IMR-90 (cell line): ENCODE measurements around the gene MYBPHL. TPM values are rescaled to one million over a fixed set of nuclear protein-coding genes. Genes with fewer than 3 reads are reported as not detected.

Experiments
- ATAC-seq: fragments of 200-7000 bp; cut with Tn5 transposase; 2 replicates; pipeline ENCODE4 v1.9.1; 2020; ENCODE audit warnings: low read depth, mild to moderate bottlenecking, moderate library complexity
- Bru-seq: library from RNA; stranded (reverse); fragments of 400-500 nt; gene quantifications from one replicate; lab custom pipeline; 2021; lab: Mats Ljungman, UMichigan
- BruChase-seq, 2 experiments: library from RNA; stranded (reverse); fragments of 400-500 nt; gene quantifications; one replicate each; lab custom pipeline; 2021; lab: Mats Ljungman, UMichigan
- BruUV-seq: library from RNA; stranded (reverse); fragments of 400-500 nt; replicated peaks from 2 replicates; lab custom pipeline; 2021; lab: Mats Ljungman, UMichigan
- CTCF ChIA-PET: fragments of 300-600 bp; formaldehyde crosslinking; extraction: SDS; loops from one replicate; lab custom pipeline; 2021; ENCODE audit warnings: antibody characterized with exemption; lab: Yijun Ruan, JAX
- POLR2A ChIA-PET: fragments of 300-600 bp; sonication (Branson Sonifier 250); formaldehyde crosslinking; loops from one replicate; lab custom pipeline; 2022; ENCODE audit warnings: antibody characterized with exemption; ENCODE audit not compliant: unreplicated experiment; lab: Charles Lee
- DNase-seq: peaks from one replicate; pipeline ENCODE4 v3.0.0; 2013
- H2AFZ ChIP-seq: replicated peaks from 2 replicates; pipeline ENCODE3; 2013; ENCODE audit warnings: low read length, mild to moderate bottlenecking; ENCODE audit not compliant: poor library complexity
- H2AK5ac ChIP-seq: 2 replicates; pipeline ENCODE4 v1.6.1; 2013; ENCODE audit warnings: low read depth, low read length, inconsistent platforms
- H2AK9ac ChIP-seq: replicated peaks from 2 replicates; pipeline ENCODE3; 2013; ENCODE audit warnings: mild to moderate bottlenecking, low read depth, low read length, moderate library complexity; ENCODE audit not compliant: poor library complexity
- H2BK120ac ChIP-seq: 2 replicates; pipeline ENCODE4 v1.6.1; 2013; ENCODE audit warnings: low read depth, low read length, inconsistent platforms
- H2BK15ac ChIP-seq: 3 replicates; pipeline ENCODE4 v1.6.1; 2013; ENCODE audit warnings: low read depth, low read length, inconsistent platforms
- H2BK20ac ChIP-seq: 2 replicates; pipeline ENCODE4 v1.6.1; 2013; ENCODE audit warnings: low read depth, mild to moderate bottlenecking, inconsistent platforms, low read length, moderate library complexity
- H2BK5ac ChIP-seq: 2 replicates; pipeline ENCODE4 v1.6.1; 2013; ENCODE audit warnings: mild to moderate bottlenecking, low read depth, low read length, inconsistent platforms; ENCODE audit not compliant: poor library complexity, severe bottlenecking
- H3K14ac ChIP-seq: replicated peaks from 2 replicates; pipeline ENCODE4 v1.6.1; 2013; ENCODE audit warnings: low read depth, low read length, inconsistent platforms
- H3K18ac ChIP-seq: 2 replicates; pipeline ENCODE4 v1.6.1; 2013; ENCODE audit warnings: low read depth, low read length, control low read depth
- H3K23ac ChIP-seq: 2 replicates; pipeline ENCODE4 v1.6.1; 2013; ENCODE audit warnings: low read depth, low read length, inconsistent platforms
- H3K27ac ChIP-seq: 2 replicates; pipeline ENCODE4 v1.5.1; 2013; ENCODE audit warnings: mild to moderate bottlenecking, control low read depth, low read length; ENCODE audit not compliant: insufficient read depth
- H3K27me3 ChIP-seq: 2 replicates; pipeline ENCODE4 v1.6.1; 2013; ENCODE audit warnings: low read length; ENCODE audit not compliant: control insufficient read depth, insufficient read depth
- H3K36me3 ChIP-seq: 2 replicates; pipeline ENCODE4 v1.6.1; 2013; ENCODE audit warnings: low read length, mixed read lengths; ENCODE audit not compliant: control insufficient read depth, insufficient read depth
- H3K4ac ChIP-seq: 2 replicates; pipeline ENCODE4 v1.6.1; 2013; ENCODE audit warnings: low read depth, low read length, inconsistent platforms
- H3K4me1 ChIP-seq: 2 replicates; pipeline ENCODE4 v1.6.1; 2013; ENCODE audit warnings: low read length, mixed read lengths; ENCODE audit not compliant: control insufficient read depth, insufficient read depth
- H3K4me2 ChIP-seq: 2 replicates; pipeline ENCODE4 v1.6.1; 2013; ENCODE audit warnings: low read depth, mild to moderate bottlenecking, control low read depth, low read length, moderate library complexity
- H3K4me3 ChIP-seq: 2 replicates; pipeline ENCODE4 v1.5.1; 2013; ENCODE audit warnings: low read depth, mild to moderate bottlenecking, control low read depth, low read length, moderate library complexity; ENCODE audit not compliant: insufficient read depth
- H3K56ac ChIP-seq: 2 replicates; pipeline ENCODE4 v1.6.1; 2013; ENCODE audit warnings: low read length, inconsistent platforms; ENCODE audit not compliant: insufficient read depth; ENCODE audit errors: extremely low read depth
- H3K79me1 ChIP-seq, 2 experiments: 2 replicates each; pipeline ENCODE4 v1.6.1; 2013; ENCODE audit warnings: low read length in 2 of 2, inconsistent platforms in 1 of 2, low read depth in 1 of 2
- H3K9ac ChIP-seq: 2 replicates; pipeline ENCODE4 v1.6.1; 2013; ENCODE audit warnings: low read depth, low read length, control low read depth
- H3K9me1 ChIP-seq: 2 replicates; pipeline ENCODE4 v1.6.1; 2013; ENCODE audit warnings: low read length, inconsistent platforms; ENCODE audit not compliant: insufficient read depth
- H3K9me3 ChIP-seq: 2 replicates; pipeline ENCODE4 v1.6.1; 2013; ENCODE audit warnings: low read length; ENCODE audit not compliant: control insufficient read depth, insufficient read depth
- H4K20me1 ChIP-seq: 2 replicates; pipeline ENCODE4 v1.6.1; 2013; ENCODE audit warnings: low read length, inconsistent platforms; ENCODE audit not compliant: insufficient read depth
- H4K5ac ChIP-seq: 2 replicates; pipeline ENCODE4 v1.6.1; 2013; ENCODE audit warnings: mild to moderate bottlenecking, low read depth, low read length, control low read depth
- H4K8ac ChIP-seq, 2 experiments: 2 replicates each; pipeline ENCODE4 v1.6.1; 2013; ENCODE audit warnings: low read depth in 2 of 2, low read length in 2 of 2, control low read depth in 1 of 2, inconsistent platforms in 1 of 2
- H4K91ac ChIP-seq: 2 replicates; pipeline ENCODE4 v1.6.1; 2013; ENCODE audit warnings: low read depth, low read length, inconsistent platforms; ENCODE audit not compliant: insufficient read depth
- CEBPB ChIP-seq: IDR thresholded peaks from 2 replicates; pipeline ENCODE4 v1.6.1; 2012; ENCODE audit warnings: low read depth, low read length, improper control_type of control experiment
- ELK1 ChIP-seq: fragments of 150-350 bp; IDR thresholded peaks from 2 replicates; pipeline ENCODE4 v1.6.1; 2016; ENCODE audit warnings: low read depth, mild to moderate bottlenecking, low read length, moderate library complexity, borderline replicate concordance
- MAZ ChIP-seq: IDR thresholded peaks from 2 replicates; pipeline ENCODE4 v1.6.1; 2012; ENCODE audit warnings: low read depth, mild to moderate bottlenecking, low read length, improper control_type of control experiment, moderate library complexity, borderline replicate concordance
- MXI1 ChIP-seq: IDR thresholded peaks from 2 replicates; pipeline ENCODE4 v1.6.1; 2012; ENCODE audit warnings: low read depth, mild to moderate bottlenecking, low read length, moderate library complexity, borderline replicate concordance
- WGBS, 2 experiments: methylation state at CpG; one replicate each; pipeline versions ENCODE4 v1.1.5 to v1.1.7; 2013; ENCODE audit warnings: missing lambda C conversion rate in 2 of 2; ENCODE audit not compliant: insufficient read length in 1 of 2; ENCODE audit errors: extremely low coverage in 2 of 2; 5-methylcytosine and 5-hydroxymethylcytosine counted together
- dilution Hi-C: fragments of 300-500 bp; cut with HindIII; formaldehyde crosslinking; loops from one replicate; pipeline ENCODE4 v1.14.3; 2018; ENCODE audit warnings: low sequenced_read_pairs; ENCODE audit not compliant: unreplicated experiment
- in situ Hi-C: fragments of 300-500 bp; cut with MboI; formaldehyde crosslinking; loops from 3 replicates; pipeline ENCODE4 v1.14.3; 2019; ENCODE audit warnings: low sequenced_read_pairs, inconsistent platforms, mixed read lengths
- intact Hi-C: fragments of 100-400 bp; cut with micrococcal nuclease; formaldehyde crosslinking; loops from 2 replicates; pipeline ENCODE4 v1.10.0; 2022
- long read RNA-seq: library from polyadenylated mRNA; unstranded; transcript quantifications from one replicate; pipeline ENCODE4 v2.0.0, GENCODE V29; 2021; ENCODE audit not compliant: unreplicated experiment
- polyA plus RNA-seq, 3 experiments: library from polyadenylated mRNA; depleted of rRNA; stranded (reverse); fragments of >200 nt; gene quantifications; 2 replicates each; pipeline ENCODE4 v1.2.3, GENCODE V29; 2012; ENCODE audit warnings: low replicate concordance in 1 of 3
- total RNA-seq: library from RNA; depleted of rRNA; stranded (reverse); fragments of >200 nt; gene quantifications from 2 replicates; pipeline ENCODE4 v1.2.3, GENCODE V29; 2012; rRNA removed
- TF ChIP-seq, protein P1 (sequence below): conservative IDR thresholded peaks from 2 replicates; pipeline ENCODE4 v1.5.1; 2012; ENCODE audit warnings: mild to moderate bottlenecking, low read depth, low read length, improper control_type of control experiment

Gene MYBPHL
- not detected in 2 replicates for total RNA-seq
- polyA plus RNA-seq (2012; rRNA removed): 0.07 TPM in 1 of 2 replicates, not detected in the other
- polyA plus RNA-seq (2012; cell fraction: cytosol; rRNA removed): 0.02 TPM in 1 of 2 replicates, not detected in the other
- 0.16 and 0.31 TPM in 2 replicates for polyA plus RNA-seq (2012; cell fraction: nucleus; rRNA removed; ENCODE audit: low replicate concordance)
- percentile 34 among the genes with signal in this experiment for Bru-seq, nascent RNA
- BruChase-seq, experiment 1, labeled RNA remaining after a 6-hour chase: percentile 16 among the genes with signal in this experiment
- percentile 21 among the genes with signal in this experiment for BruChase-seq, experiment 2, labeled RNA remaining after a 2-hour chase
- long read RNA-seq, partial matches to known transcripts: 0 of 1 reads
- long read RNA-seq, other reads (novel, unspliced or antisense): 1 of 1 reads

- no peak within 1 kb of the TSS for H2BK20ac ChIP-seq
- peak within 1 kb of the TSS; percentile 20; the same call in 1 of the 3 replicates for H2BK15ac ChIP-seq
- H2AFZ ChIP-seq: no peak within 1 kb of the TSS
- BruUV-seq: no TSS peak
- no peaks in the 10 kb centered on the region for H3K79me1 ChIP-seq
- H3K14ac ChIP-seq: peak within 1 kb of the TSS; percentile 30; the same call in 1 of the 2 replicates
- H3K4ac ChIP-seq: peak within 1 kb of the TSS; percentile 46; the same call in 1 of the 2 replicates
- H3K36me3 ChIP-seq: no peaks in the 10 kb centered on the region
- no peak within 1 kb of the TSS for H3K56ac ChIP-seq
- intact Hi-C loops: no loop called here
- in situ Hi-C loops: no loop called here
- ATAC-seq (no peak), DNase-seq (no peak)
- H3K4me3 ChIP-seq: no peak within 1 kb of the TSS
- H3K4me2 ChIP-seq: no peak within 1 kb of the TSS
- no peaks in the 10 kb centered on the region for H3K27me3 ChIP-seq
- POLR2A ChIA-PET: no interaction called here
- H4K5ac ChIP-seq: no peak within 1 kb of the TSS
- peak within 1 kb of the TSS; percentile 7 for H2AK9ac ChIP-seq
- H2BK5ac ChIP-seq: no peak within 1 kb of the TSS
- TF ChIP-seq CEBPB: no peak
- no peak for TF ChIP-seq ELK1
- no peak for TF ChIP-seq MAZ
- no peak for TF ChIP-seq MXI1
- TF ChIP-seq, protein P1, sequence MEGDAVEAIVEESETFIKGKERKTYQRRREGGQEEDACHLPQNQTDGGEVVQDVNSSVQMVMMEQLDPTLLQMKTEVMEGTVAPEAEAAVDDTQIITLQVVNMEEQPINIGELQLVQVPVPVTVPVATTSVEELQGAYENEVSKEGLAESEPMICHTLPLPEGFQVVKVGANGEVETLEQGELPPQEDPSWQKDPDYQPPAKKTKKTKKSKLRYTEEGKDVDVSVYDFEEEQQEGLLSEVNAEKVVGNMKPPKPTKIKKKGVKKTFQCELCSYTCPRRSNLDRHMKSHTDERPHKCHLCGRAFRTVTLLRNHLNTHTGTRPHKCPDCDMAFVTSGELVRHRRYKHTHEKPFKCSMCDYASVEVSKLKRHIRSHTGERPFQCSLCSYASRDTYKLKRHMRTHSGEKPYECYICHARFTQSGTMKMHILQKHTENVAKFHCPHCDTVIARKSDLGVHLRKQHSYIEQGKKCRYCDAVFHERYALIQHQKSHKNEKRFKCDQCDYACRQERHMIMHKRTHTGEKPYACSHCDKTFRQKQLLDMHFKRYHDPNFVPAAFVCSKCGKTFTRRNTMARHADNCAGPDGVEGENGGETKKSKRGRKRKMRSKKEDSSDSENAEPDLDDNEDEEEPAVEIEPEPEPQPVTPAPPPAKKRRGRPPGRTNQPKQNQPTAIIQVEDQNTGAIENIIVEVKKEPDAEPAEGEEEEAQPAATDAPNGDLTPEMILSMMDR: no peak
- H2BK120ac ChIP-seq: 0 out of 2 replicates have a peak within 1 kb of the TSS, but pooled peaks have one; percentile 1
- no CpG with 5 or more reads among the region's 7 CpGs for WGBS, 2 experiments
- H3K9ac ChIP-seq: no peak within 1 kb of the TSS
- no peaks in the 10 kb centered on the region for H3K9me3 ChIP-seq
- no peak within 1 kb of the TSS; the same call in 1 of the 2 replicates for H3K18ac ChIP-seq
- H3K27ac ChIP-seq: no peak within 1 kb of the TSS
- H4K8ac ChIP-seq: no peak within 1 kb of the TSS; a peak in 1 of 4 replicates
- H3K9me1 ChIP-seq: peaks cover 17% of the 10 kb centered on the region
- peak within 1 kb of the TSS; percentile 19; the same call in 1 of the 2 replicates for H4K91ac ChIP-seq
- H2AK5ac ChIP-seq: peak within 1 kb of the TSS; percentile 48; the same call in 1 of the 2 replicates
- no peak within 1 kb of the TSS for H3K23ac ChIP-seq
- peaks cover 17% of the 10 kb centered on the region for H3K4me1 ChIP-seq
- dilution Hi-C loops: no loop called here
- CTCF ChIA-PET: interaction anchor here (1.0 to 1.1 kb wide), 2 partner anchors 24 to 30 kb away, joined by 3 to 4 read pairs; partner anchors contain the start of gene PSRC1
- H4K20me1 ChIP-seq: peaks cover 3% of the 10 kb centered on the region; the same call in 1 of the 2 replicates
Observed at GRCh38 chr1:109306832-109307273, at the start of gene MYBPHL. Gene MYBPHL, minus strand, starts transcription at chr1:109307011. Its CDS starts 20 bp downstream, at chr1:109306991.
